ENCODE data around the gene ITGB1BP1. TPM values are rescaled to one million over a fixed set of nuclear protein-coding genes. Genes with fewer than 3 reads are reported as not detected.

ITGB1BP1 gene
- total and polyA plus RNA-seq, 7 donors = 24.3 to 99.7 (median 56.8) TPM

DNA sequence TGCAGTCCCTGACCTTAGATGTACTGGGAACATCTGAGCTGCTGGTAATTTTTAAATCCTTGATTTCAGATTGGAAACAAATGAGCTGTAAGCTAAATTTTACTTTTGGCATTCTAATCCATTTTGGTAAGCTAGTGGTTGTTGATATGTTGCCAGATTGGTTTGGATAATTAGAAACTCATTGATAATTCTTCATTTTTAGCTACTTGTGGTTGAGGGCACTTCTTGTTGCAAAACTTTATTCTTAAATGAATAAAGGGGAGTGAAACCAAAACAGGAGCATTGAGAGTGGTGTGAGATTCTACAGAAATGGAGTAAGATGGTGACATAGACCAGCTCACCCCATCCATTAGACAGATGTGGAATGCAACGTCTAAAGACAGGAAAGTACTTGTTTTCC is 64.5 kb downstream of the ITGB1BP1 start:
- Histone ChIP-seq H3K4me1 (no peaks in the 10 kb centered on the region), H3K36me3 (peaks cover 0 to 99% (median 18%) of the 10 kb centered on the region in 4 donors), H3K4me3 (no peak overlapping the region), H3K27ac (no peak overlapping the region), H3K27me3 (no peaks in the 10 kb centered on the region), H3K9me3 (no peaks in the 10 kb centered on the region)
- intact Hi-C loops (cut with DNase I) = no loop called here
- WGBS, 2 donors = 70 to 78% methylated on average over 1 of the region's 1 CpG
- DNase-seq = no peak
- TF ChIP-seq EP300 (IDR thresholded peaks at IDR 0.05) = no peak
- no peak for TF ChIP-seq POLR2A (IDR thresholded peaks at IDR 0.05)
- TF ChIP-seq POLR2AphosphoS5 (IDR thresholded peaks at IDR 0.05) = no peak
- TF ChIP-seq, protein P1, sequence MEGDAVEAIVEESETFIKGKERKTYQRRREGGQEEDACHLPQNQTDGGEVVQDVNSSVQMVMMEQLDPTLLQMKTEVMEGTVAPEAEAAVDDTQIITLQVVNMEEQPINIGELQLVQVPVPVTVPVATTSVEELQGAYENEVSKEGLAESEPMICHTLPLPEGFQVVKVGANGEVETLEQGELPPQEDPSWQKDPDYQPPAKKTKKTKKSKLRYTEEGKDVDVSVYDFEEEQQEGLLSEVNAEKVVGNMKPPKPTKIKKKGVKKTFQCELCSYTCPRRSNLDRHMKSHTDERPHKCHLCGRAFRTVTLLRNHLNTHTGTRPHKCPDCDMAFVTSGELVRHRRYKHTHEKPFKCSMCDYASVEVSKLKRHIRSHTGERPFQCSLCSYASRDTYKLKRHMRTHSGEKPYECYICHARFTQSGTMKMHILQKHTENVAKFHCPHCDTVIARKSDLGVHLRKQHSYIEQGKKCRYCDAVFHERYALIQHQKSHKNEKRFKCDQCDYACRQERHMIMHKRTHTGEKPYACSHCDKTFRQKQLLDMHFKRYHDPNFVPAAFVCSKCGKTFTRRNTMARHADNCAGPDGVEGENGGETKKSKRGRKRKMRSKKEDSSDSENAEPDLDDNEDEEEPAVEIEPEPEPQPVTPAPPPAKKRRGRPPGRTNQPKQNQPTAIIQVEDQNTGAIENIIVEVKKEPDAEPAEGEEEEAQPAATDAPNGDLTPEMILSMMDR (IDR thresholded peaks at IDR 0.05) = no peak

DNA sequence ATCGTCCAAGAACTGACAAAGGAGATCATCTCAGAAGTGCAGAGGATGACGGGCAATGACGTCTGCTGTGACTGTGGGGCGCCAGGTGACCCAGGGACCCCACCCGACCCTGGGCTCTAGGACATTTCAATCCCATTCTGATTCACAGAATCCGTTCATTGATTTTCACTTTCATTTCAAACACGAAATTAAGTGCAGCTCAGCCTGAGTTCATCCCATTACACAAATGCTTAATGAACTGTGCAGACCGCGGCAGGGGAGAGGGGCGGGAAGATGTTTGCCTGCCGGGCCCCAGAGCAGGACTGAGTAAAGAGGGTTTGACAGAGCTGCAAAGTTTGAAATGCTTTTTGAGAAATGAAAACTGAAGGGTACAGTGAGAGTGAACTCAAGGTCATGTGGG is 67.1 kb downstream of the ITGB1BP1 start:
- 89 to 91% methylated on average over 11 of the region's 11 CpGs for WGBS, 2 donors
- intact Hi-C loops (cut with DNase I) = no loop called here
- no peak overlapping the region for H3K27ac ChIP-seq
- H3K36me3 ChIP-seq = peaks cover 8 to 99% (median 26%) of the 10 kb centered on the region in 4 donors
- no peak for DNase-seq
- H3K4me3 ChIP-seq = no peak overlapping the region
- no peaks in the 10 kb centered on the region for H3K4me1 ChIP-seq
- H3K9me3 ChIP-seq = no peaks in the 10 kb centered on the region
- TF ChIP-seq, protein P1 (IDR thresholded peaks at IDR 0.05) = no peak
- TF ChIP-seq POLR2AphosphoS5 (IDR thresholded peaks at IDR 0.05) = no peak
- no peak for TF ChIP-seq EP300 (IDR thresholded peaks at IDR 0.05)
- no peak for TF ChIP-seq POLR2A (IDR thresholded peaks at IDR 0.05)
- no peaks in the 10 kb centered on the region for H3K27me3 ChIP-seq

DNA sequence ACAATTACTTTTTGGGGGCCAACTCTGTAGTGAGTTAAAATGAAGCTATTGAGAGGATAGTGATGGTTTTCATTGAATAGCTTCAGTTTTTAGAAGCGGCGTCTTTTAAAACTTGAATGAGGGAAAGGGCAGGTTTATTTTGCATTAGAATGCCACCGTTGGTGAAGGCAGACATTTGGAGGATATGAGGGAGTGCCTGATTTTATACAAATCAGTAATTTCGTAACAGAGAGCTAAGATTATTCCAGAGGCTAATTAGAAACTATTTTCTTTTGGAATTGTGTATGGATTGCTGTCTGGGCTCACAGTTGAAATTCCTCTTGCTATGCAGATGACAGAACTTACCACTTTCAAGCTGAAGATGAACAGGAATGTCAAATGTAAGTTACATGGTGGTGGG is 67.6 kb downstream of the ITGB1BP1 start:
- Histone ChIP-seq H3K36me3 (peaks cover 8 to 100% (median 30%) of the 10 kb centered on the region in 4 donors), H3K9me3 (no peaks in the 10 kb centered on the region), H3K4me1 (no peaks in the 10 kb centered on the region), H3K27ac (no peak overlapping the region), H3K27me3 (no peaks in the 10 kb centered on the region), H3K4me3 (no peak overlapping the region)
- whole genome bisulfite sequencing, 2 donors = 82 to 85% methylated on average over 4 of the region's 4 CpGs
- intact Hi-C loops (cut with DNase I) = no loop called here
- no peak for DNase-seq
- no peak for TF ChIP-seq POLR2A (IDR thresholded peaks at IDR 0.05)
- TF ChIP-seq POLR2AphosphoS5 (IDR thresholded peaks at IDR 0.05) = no peak
- TF ChIP-seq EP300 (IDR thresholded peaks at IDR 0.05) = no peak
- TF ChIP-seq, protein P1 (IDR thresholded peaks at IDR 0.05) = no peak

DNA sequence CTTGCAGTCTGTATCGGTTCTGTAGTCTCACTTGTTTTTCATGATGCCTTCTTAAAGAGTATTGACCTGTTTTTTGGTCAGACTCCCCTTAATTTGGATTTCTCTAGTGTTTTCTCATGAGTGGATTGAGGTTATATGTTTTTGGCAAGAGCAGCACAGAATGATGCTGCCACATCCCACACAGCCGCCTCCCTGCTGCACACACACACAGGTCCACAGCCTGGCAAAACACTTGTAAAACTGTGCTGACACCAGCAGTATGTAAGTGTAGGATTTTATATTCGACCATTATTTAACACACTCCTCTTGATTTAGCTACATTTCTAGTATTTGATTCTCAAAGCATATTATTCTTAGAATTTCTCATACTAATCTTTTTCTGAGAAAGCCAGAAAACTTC is 68.1 kb downstream of the ITGB1BP1 start:
- H3K4me3 ChIP-seq = no peak overlapping the region
- no peaks in the 10 kb centered on the region for H3K9me3 ChIP-seq
- intact Hi-C loops (cut with DNase I) = no loop called here
- H3K4me1 ChIP-seq = no peaks in the 10 kb centered on the region
- DNase-seq = no peak
- peaks cover 8 to 100% (median 34%) of the 10 kb centered on the region in 4 donors for H3K36me3 ChIP-seq
- no peak for TF ChIP-seq POLR2AphosphoS5 (IDR thresholded peaks at IDR 0.05)
- no peak overlapping the region for H3K27ac ChIP-seq
- no peaks in the 10 kb centered on the region for H3K27me3 ChIP-seq
- WGBS, 2 donors = 88 to 95% methylated on average over 3 of the region's 3 CpGs

DNA sequence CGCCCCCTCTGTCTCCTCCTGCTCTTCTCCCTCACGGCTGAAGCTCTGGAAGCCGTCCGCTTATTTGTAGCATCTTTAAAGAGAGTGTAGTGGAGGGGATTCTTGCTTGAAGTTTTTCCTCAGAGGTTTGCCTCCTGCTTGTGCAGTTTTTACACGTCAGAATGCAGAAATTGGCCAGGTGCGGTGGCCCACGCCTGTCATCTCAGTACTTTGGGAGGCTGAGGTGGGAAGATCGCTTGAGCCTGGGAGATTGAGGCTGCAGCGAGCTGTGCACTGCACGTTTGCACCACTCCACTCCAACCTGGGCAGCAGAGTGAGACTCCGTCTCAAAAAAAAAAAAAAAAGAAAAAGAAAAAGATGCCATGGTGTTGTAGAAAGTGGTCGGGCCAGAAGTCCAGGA is 69.0 kb downstream of the ITGB1BP1 start:
- TF ChIP-seq EP300 (IDR thresholded peaks at IDR 0.05) (no peak), POLR2A (IDR thresholded peaks at IDR 0.05) (no peak), POLR2AphosphoS5 (IDR thresholded peaks at IDR 0.05) (no peak)
- TF ChIP-seq, protein P1 (IDR thresholded peaks at IDR 0.05) = no peak
- intact Hi-C loops (cut with DNase I) = no loop called here
- no peak for DNase-seq
- no peaks in the 10 kb centered on the region for H3K4me1 ChIP-seq
- H3K9me3 ChIP-seq = no peaks in the 10 kb centered on the region
- H3K27ac ChIP-seq = no peak overlapping the region
- WGBS, 2 donors = 93 to 95% methylated on average over 12 of the region's 12 CpGs
- peaks cover 8 to 94% (median 35%) of the 10 kb centered on the region in 4 donors for H3K36me3 ChIP-seq
- no peak overlapping the region for H3K4me3 ChIP-seq
- no peaks in the 10 kb centered on the region for H3K27me3 ChIP-seq

Other genes starting within 250 kb of the ITGB1BP1 start
- gene ASAP2, start 216.7 kb downstream of the ITGB1BP1 start, total RNA-seq = 10 to 100 TPM; 22.1 to 56.5 (median 26.5) TPM
- 10 to 100 TPM; 15.1 to 31.7 (median 25.8) TPM for gene ASAP2, start 216.7 kb downstream of the ITGB1BP1 start, polyA plus RNA-seq
- 10 to 100 TPM; 22.9 to 33.5 (median 27.5) TPM for gene CPSF3, start 126 bp upstream of the ITGB1BP1 start, total RNA-seq
- 10 to 100 TPM; 14.4 to 23.6 (median 14.6) TPM for gene CPSF3, start 126 bp upstream of the ITGB1BP1 start, polyA plus RNA-seq
- gene IAH1, start 51.0 kb upstream of the ITGB1BP1 start, total RNA-seq = 10 to 100 TPM; 62.3 to 94.9 (median 84.9) TPM
- gene IAH1, start 51.0 kb upstream of the ITGB1BP1 start, polyA plus RNA-seq = 10 to 100 TPM; 46.3 to 73.8 (median 72.1) TPM
- 10 to 100 TPM; 12.1 to 17.6 (median 16.1) TPM for gene ADAM17, start 132.3 kb upstream of the ITGB1BP1 start, total RNA-seq
- 10 to 100 TPM in 2 of 3 donors, 1 to 10 TPM in 1; 3.2 to 12.8 (median 10.2) TPM for gene ADAM17, start 132.3 kb upstream of the ITGB1BP1 start, polyA plus RNA-seq
- 100 to 1,000 TPM; 179 to 273 (median 229) TPM for gene YWHAQ, start 207.5 kb upstream of the ITGB1BP1 start, total RNA-seq
- 100 to 1,000 TPM; 179 to 240 (median 201) TPM for gene YWHAQ, start 207.5 kb upstream of the ITGB1BP1 start, polyA plus RNA-seq

All from sigmoid colon (tissue), 7 donors.